Duodenal mucosa (tissue), 2 donors: ENCODE measurements around the gene SDK1.

Source experiments
- H3K27ac ChIP-seq: one replicate; pipeline ENCODE4 v1.7.0; 2013; ENCODE audit warnings: low read depth, low read length
- H3K27me3 ChIP-seq, 2 donors: one replicate each; pipeline ENCODE4 v1.7.0; 2013; ENCODE audit warnings: low read length in 2 of 2, control low read depth in 1 of 2; ENCODE audit not compliant: insufficient read depth in 2 of 2, control insufficient read depth in 1 of 2
- H3K36me3 ChIP-seq, 2 donors: one replicate each; pipeline ENCODE4 v1.7.0; 2013; ENCODE audit warnings: low read length in 2 of 2, control low read depth in 1 of 2; ENCODE audit not compliant: insufficient read depth in 2 of 2, control insufficient read depth in 1 of 2
- H3K4me1 ChIP-seq, 2 donors: one replicate each; pipeline ENCODE4 v1.7.0; 2013; ENCODE audit warnings: low read length in 2 of 2, control low read depth in 1 of 2; ENCODE audit not compliant: insufficient read depth in 2 of 2, control insufficient read depth in 1 of 2
- H3K4me3 ChIP-seq, 2 donors: one replicate each; pipeline ENCODE4 v1.7.0; 2013; ENCODE audit warnings: low read length in 2 of 2, low read depth in 1 of 2
- H3K9ac ChIP-seq, 2 donors: one replicate each; pipeline ENCODE4 v1.7.0; 2013; ENCODE audit warnings: low read length in 2 of 2, low read depth in 1 of 2
- H3K9me3 ChIP-seq, 2 donors: one replicate each; pipeline ENCODE4 v1.7.0; 2013; ENCODE audit warnings: low read length in 2 of 2, control low read depth in 1 of 2; ENCODE audit not compliant: control insufficient read depth in 1 of 2

Gene SDK1

DNA sequence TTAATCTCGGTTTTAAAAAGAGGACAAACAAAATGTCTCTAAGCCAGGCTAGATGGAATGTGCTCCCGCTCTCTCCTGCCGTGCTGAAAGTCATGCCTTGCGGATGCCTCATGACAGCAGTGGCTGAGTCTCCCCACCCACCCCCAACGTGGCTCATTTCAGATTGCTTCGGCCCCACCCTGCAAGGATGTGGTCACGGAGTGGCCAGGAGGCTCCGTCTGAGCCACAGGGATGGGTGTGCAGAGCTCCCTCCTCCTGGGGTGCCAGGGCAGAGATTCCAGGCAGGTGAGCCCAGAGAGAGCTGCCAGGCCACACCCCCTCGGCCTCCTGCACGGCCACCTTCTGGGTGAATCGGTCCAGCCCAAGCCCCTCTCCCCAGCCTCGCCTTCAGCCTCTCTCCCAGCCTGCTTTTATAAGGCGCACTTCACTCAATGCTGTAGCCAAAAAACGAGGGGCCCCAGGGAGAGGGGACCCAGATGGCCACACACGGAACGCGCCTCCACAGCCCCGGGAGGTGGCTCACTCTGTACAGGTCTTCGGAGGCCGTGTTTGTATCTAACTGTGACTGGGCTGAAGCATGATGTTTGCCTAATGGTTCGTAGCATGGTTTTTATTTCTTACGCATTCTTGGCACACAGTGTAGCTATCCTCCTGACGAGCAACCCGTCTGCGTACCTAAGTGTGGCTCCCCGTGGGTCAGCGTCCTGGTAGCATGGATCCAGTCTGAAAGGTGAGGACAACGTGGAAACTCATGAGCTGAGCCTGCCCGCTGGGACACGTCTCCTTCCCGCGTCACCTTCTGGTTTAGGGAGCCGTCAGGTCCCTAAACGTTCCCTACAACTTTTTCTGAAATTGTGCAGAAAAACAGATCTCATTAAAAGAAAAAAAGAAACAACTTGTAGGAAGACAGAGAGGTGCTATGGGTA is 967.3 kb downstream of the SDK1 start:
- H3K9me3 ChIP-seq: no peaks in the 10 kb centered on the region
- H3K36me3 ChIP-seq: no peaks in the 10 kb centered on the region
- no peak overlapping the region for H3K4me3 ChIP-seq
- no peak overlapping the region for H3K27ac ChIP-seq
- no peak overlapping the region for H3K9ac ChIP-seq
- H3K4me1 ChIP-seq: no peaks in the 10 kb centered on the region
- H3K27me3 ChIP-seq: no peaks in the 10 kb centered on the region

- Histone ChIP-seq H3K27ac (no peak overlapping the region), H3K4me1 (no peaks in the 10 kb centered on the region), H3K4me3 (no peak overlapping the region), H3K9me3 (peaks cover 0 to 2% of the 10 kb centered on the region in 2 donors), H3K36me3 (no peaks in the 10 kb centered on the region), H3K27me3 (no peaks in the 10 kb centered on the region), H3K9ac (no peak overlapping the region)
Observed at GRCh38 chr7:4269086-4269485, 968.0 kb downstream of the SDK1 start.

- Histone ChIP-seq H3K36me3 (no peaks in the 10 kb centered on the region), H3K27me3 (no peaks in the 10 kb centered on the region), H3K9ac (no peak overlapping the region), H3K4me3 (no peak overlapping the region), H3K9me3 (peaks cover 0 to 2% of the 10 kb centered on the region in 2 donors), H3K4me1 (no peaks in the 10 kb centered on the region), H3K27ac (no peak overlapping the region)
Observed at GRCh38 chr7:4269746-4270145, 968.7 kb downstream of the SDK1 start.

DNA sequence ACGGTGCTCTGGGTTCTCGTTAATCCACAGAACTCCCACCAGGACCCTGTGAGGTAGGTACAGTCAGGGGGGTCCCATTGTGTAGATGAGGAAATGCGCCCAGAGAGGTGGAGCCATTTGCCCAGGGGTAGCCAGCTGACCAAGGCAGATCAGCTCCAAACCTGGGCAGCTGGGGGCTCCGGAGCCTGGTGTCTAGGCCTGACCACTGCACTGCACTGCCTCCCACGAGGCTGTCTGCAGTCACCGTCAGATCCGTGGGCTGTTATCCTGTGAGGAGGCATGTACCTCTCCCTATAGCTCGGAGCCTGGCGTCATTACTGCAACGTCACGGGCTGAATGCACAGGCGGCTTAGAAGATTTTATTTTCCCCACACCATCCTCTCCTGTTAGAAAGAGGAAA is 969.2 kb downstream of the SDK1 start:
- Histone ChIP-seq H3K4me1 (no peaks in the 10 kb centered on the region), H3K27ac (no peak overlapping the region), H3K4me3 (no peak overlapping the region), H3K9ac (no peak overlapping the region), H3K36me3 (no peaks in the 10 kb centered on the region), H3K9me3 (peaks cover 0 to 2% of the 10 kb centered on the region in 2 donors), H3K27me3 (no peaks in the 10 kb centered on the region)

DNA sequence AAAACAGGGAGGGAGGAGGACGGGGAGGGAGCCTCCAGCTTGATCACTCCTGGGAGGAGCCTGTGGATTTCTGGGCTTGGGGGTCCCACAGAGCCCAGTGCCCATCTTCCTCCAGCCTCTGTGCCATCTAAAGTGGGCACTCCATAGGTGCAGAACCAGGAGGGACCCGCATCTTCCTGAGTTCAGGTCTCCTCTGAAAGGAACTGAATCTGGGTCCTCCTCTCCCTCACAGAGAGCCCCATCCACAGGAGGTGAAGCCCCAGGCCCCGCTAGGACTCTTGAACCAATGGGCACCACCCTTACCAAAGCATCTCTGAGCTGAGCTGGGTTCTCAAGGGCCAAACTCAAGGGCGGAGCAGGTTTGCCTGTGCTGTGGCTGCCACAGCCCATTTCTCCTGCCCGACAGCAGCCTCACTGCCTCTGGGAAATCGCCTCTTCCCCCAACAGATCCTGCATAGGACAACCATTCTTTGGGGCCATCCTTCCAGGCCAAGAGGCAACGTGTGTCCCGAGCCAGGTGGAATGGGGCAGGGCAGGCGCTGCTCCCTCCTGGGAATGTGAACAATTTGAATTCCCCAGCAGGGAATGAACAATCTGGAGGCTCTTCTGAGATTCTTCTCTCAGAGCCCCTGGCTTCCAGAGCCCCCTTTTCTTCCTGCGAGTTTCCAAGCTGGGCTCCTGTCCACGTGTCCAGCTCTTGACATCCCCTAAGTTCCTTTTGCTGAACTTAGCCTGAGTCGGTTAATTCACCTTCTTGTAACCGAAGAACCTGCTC is 970.1 kb downstream of the SDK1 start:
- Histone ChIP-seq H3K4me3 (no peak overlapping the region), H3K27ac (no peak overlapping the region), H3K9me3 (peaks cover 0 to 2% of the 10 kb centered on the region in 2 donors), H3K27me3 (no peaks in the 10 kb centered on the region), H3K4me1 (no peaks in the 10 kb centered on the region), H3K36me3 (no peaks in the 10 kb centered on the region), H3K9ac (no peak overlapping the region)

DNA sequence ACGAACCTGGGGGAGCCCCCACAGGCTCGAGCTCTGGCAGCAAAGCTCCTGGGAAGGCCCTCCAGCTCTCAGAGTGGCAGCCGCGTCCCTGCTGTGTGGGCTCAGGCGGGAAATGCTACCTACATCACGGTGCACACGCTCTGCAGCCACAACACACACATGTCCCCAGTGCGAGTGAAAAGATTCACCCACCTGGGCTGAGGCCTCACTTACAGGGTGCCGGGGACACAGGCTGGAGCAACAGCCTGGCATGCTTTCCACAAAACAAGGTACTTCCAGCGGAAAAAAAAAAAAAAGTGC is 970.6 kb downstream of the SDK1 start:
- Histone ChIP-seq H3K27ac (no peak overlapping the region), H3K9me3 (peaks cover 0 to 2% of the 10 kb centered on the region in 2 donors), H3K27me3 (no peaks in the 10 kb centered on the region), H3K4me3 (no peak overlapping the region), H3K9ac (no peak overlapping the region), H3K4me1 (no peaks in the 10 kb centered on the region), H3K36me3 (no peaks in the 10 kb centered on the region)

DNA sequence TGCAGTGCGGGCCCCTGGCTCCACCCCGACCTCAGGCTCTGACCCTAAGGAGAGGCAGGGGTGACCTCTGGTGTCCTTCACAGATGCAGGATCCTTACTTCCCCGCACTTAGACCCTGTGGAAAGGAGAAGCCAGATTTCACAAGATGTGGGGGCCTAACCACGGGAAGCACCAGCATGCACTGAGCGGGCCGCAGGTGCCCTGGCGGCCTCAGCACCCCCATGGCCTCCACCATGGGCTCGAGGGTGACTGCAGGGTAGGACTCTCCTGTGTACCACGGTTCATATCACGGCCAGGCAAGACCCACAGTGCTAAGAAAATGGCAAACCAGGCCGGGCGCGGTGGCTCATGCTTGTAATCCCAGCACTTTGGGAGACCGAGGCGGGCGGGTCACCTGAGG is 971.1 kb downstream of the SDK1 start:
- H3K9me3 ChIP-seq: peaks cover 0 to 2% of the 10 kb centered on the region in 2 donors
- no peak overlapping the region for H3K4me3 ChIP-seq
- no peak overlapping the region for H3K9ac ChIP-seq
- no peaks in the 10 kb centered on the region for H3K4me1 ChIP-seq
- no peak overlapping the region for H3K27ac ChIP-seq
- no peaks in the 10 kb centered on the region for H3K36me3 ChIP-seq
- H3K27me3 ChIP-seq: no peaks in the 10 kb centered on the region

GRCh38 chr7:4273566-4274230 is 972.6 kb downstream of the SDK1 start:
- Histone ChIP-seq H3K4me3 (no peak overlapping the region), H3K9me3 (peaks cover 0 to 2% of the 10 kb centered on the region in 2 donors), H3K4me1 (no peaks in the 10 kb centered on the region), H3K27ac (no peak overlapping the region), H3K27me3 (no peaks in the 10 kb centered on the region), H3K36me3 (no peaks in the 10 kb centered on the region), H3K9ac (no peak overlapping the region)

GRCh38 chr7:4274286-4274685 is 973.2 kb downstream of the SDK1 start:
- no peak overlapping the region for H3K4me3 ChIP-seq
- H3K9me3 ChIP-seq: peaks cover 0 to 2% of the 10 kb centered on the region in 2 donors
- no peaks in the 10 kb centered on the region for H3K27me3 ChIP-seq
- no peak overlapping the region for H3K27ac ChIP-seq
- no peaks in the 10 kb centered on the region for H3K4me1 ChIP-seq
- H3K9ac ChIP-seq: no peak overlapping the region
- H3K36me3 ChIP-seq: no peaks in the 10 kb centered on the region

DNA sequence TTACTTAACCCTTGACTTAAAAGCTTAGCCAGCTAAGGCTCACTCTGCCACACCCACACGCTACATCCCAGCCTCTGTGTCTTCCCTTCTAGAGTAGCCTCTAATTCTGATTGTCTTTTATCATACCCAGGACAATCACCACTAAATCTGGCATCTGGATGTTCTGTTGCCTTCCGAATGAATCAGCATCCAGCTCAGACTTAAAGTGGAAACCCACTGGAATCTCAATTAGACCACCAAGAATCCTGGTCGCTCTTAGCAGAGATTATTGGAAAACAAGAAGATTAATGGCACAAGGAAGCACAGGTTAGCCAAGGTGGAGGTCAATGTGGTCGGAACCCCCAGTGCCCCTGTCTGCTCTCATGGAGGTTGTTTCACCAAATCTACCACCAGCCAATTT is 976.9 kb downstream of the SDK1 start:
- Histone ChIP-seq H3K9me3 (peaks cover 0 to 2% of the 10 kb centered on the region in 2 donors), H3K27me3 (no peaks in the 10 kb centered on the region), H3K36me3 (no peaks in the 10 kb centered on the region), H3K4me3 (no peak overlapping the region), H3K9ac (no peak overlapping the region), H3K4me1 (no peaks in the 10 kb centered on the region), H3K27ac (no peak overlapping the region)
